Measurements from ENCODE around the gene PLIN4.

PLIN4 gene

GRCh38 chr19:4516939-4517300 lies 1.4 kb downstream of the PLIN4 start:
- DNase-seq (ENCODE audit: low read depth in 1 of 2, low spot score in 1 of 2): no peak
- Histone ChIP-seq H3K27me3 (ENCODE audit: insufficient read depth, poor library complexity, severe bottlenecking) (no peaks in the 10 kb centered on the region), H3K4me3 (replicated peaks; ENCODE audit: insufficient read depth, low read length) (no peak overlapping the region), H3K27ac (replicated peaks) (no peak overlapping the region)
- TF ChIP-seq GABPA (IDR thresholded peaks at IDR 0.05; ENCODE audit: low read depth) (no peak), POLR2AphosphoS5 (IDR thresholded peaks at IDR 0.05; ENCODE audit: low read depth) (no peak), SPI1 (IDR thresholded peaks at IDR 0.05; ENCODE audit: borderline replicate concordance, low read depth) (no peak), CTCF (IDR thresholded peaks at IDR 0.05; ENCODE audit: insufficient read depth, low read length) (no peak), REST (IDR thresholded peaks at IDR 0.05; ENCODE audit: insufficient replicate concordance, low read depth) (no peak)

- Histone ChIP-seq H3K27ac (replicated peaks) (no peak overlapping the region), H3K4me3 (replicated peaks; ENCODE audit: insufficient read depth, low read length) (no peak overlapping the region), H3K27me3 (ENCODE audit: insufficient read depth, poor library complexity, severe bottlenecking) (no peaks in the 10 kb centered on the region)
- no peak for TF ChIP-seq GABPA (IDR thresholded peaks at IDR 0.05; ENCODE audit: low read depth)
- TF ChIP-seq CTCF (IDR thresholded peaks at IDR 0.05; ENCODE audit: insufficient read depth, low read length): no peak
- no peak for TF ChIP-seq POLR2AphosphoS5 (IDR thresholded peaks at IDR 0.05; ENCODE audit: low read depth)
- TF ChIP-seq REST (IDR thresholded peaks at IDR 0.05; ENCODE audit: insufficient replicate concordance, low read depth): no peak
- no peak for TF ChIP-seq SPI1 (IDR thresholded peaks at IDR 0.05; ENCODE audit: borderline replicate concordance, low read depth)
- no peak for DNase-seq (ENCODE audit: low read depth in 1 of 2, low spot score in 1 of 2)
Observed at GRCh38 chr19:4516199-4516938, 1.9 kb downstream of the PLIN4 start.

GRCh38 chr19:4515732-4516131 lies 2.6 kb downstream of the PLIN4 start:
- H3K27ac ChIP-seq (replicated peaks): no peak overlapping the region
- DNase-seq (ENCODE audit: low read depth in 1 of 2, low spot score in 1 of 2): no peak
- TF ChIP-seq CTCF (IDR thresholded peaks at IDR 0.05; ENCODE audit: insufficient read depth, low read length): no peak
- TF ChIP-seq POLR2AphosphoS5 (IDR thresholded peaks at IDR 0.05; ENCODE audit: low read depth): no peak
- no peak for TF ChIP-seq SPI1 (IDR thresholded peaks at IDR 0.05; ENCODE audit: borderline replicate concordance, low read depth)
- TF ChIP-seq GABPA (IDR thresholded peaks at IDR 0.05; ENCODE audit: low read depth): no peak
- no peak for TF ChIP-seq REST (IDR thresholded peaks at IDR 0.05; ENCODE audit: insufficient replicate concordance, low read depth)
- H3K4me3 ChIP-seq (replicated peaks; ENCODE audit: insufficient read depth, low read length): no peak overlapping the region
- no peaks in the 10 kb centered on the region for H3K27me3 ChIP-seq (ENCODE audit: insufficient read depth, poor library complexity, severe bottlenecking)
